Measurements from ENCODE around the gene LHFPL6.

LHFPL6 gene

GRCh38 chr13:39603424-39603947 is 493 bp upstream of the LHFPL6 start:
- Mint-ChIP-seq H3K4me1 (ENCODE audit: low read depth) (peaks cover 10% of the 10 kb centered on the region), H3K27me3 (ENCODE audit: low read depth) (peaks cover 57% of the 10 kb centered on the region), H3K27ac (no peak overlapping the region), H3K4me3 (peak overlapping the region; percentile 68), H3K9me3 (no peaks in the 10 kb centered on the region), H3K36me3 (ENCODE audit: low read depth) (no peaks in the 10 kb centered on the region)
- no peak for DNase-seq (ENCODE audit: low spot score)

- Mint-ChIP-seq H3K4me1 (ENCODE audit: low read depth) (peaks cover 10% of the 10 kb centered on the region), H3K36me3 (ENCODE audit: low read depth) (no peaks in the 10 kb centered on the region), H3K9me3 (no peaks in the 10 kb centered on the region), H3K27ac (no peak overlapping the region), H3K27me3 (ENCODE audit: low read depth) (peaks cover 54% of the 10 kb centered on the region), H3K4me3 (peak overlapping the region; percentile 72)
- peak; percentile 13 for DNase-seq (ENCODE audit: low spot score)
These were observed 748 bp downstream of the LHFPL6 start for GRCh38 chr13:39602277-39602613.

- peaks cover 10% of the 10 kb centered on the region for H3K4me1 Mint-ChIP-seq (ENCODE audit: low read depth)
- no peaks in the 10 kb centered on the region for H3K9me3 Mint-ChIP-seq
- no peak overlapping the region for H3K27ac Mint-ChIP-seq
- H3K27me3 Mint-ChIP-seq (ENCODE audit: low read depth), result peaks cover 54% of the 10 kb centered on the region
- H3K36me3 Mint-ChIP-seq (ENCODE audit: low read depth), result no peaks in the 10 kb centered on the region
- no peak for DNase-seq (ENCODE audit: low spot score)
- H3K4me3 Mint-ChIP-seq, result peak overlapping the region; percentile 72
These were observed 1.4 kb downstream of the LHFPL6 start for GRCh38 chr13:39601636-39602035.

- no peaks in the 10 kb centered on the region for H3K9me3 Mint-ChIP-seq
- H3K27ac Mint-ChIP-seq, result no peak overlapping the region
- no peak for DNase-seq (ENCODE audit: low spot score)
- H3K27me3 Mint-ChIP-seq (ENCODE audit: low read depth), result peaks cover 52% of the 10 kb centered on the region
- H3K36me3 Mint-ChIP-seq (ENCODE audit: low read depth), result no peaks in the 10 kb centered on the region
- peaks cover 10% of the 10 kb centered on the region for H3K4me1 Mint-ChIP-seq (ENCODE audit: low read depth)
- no peak overlapping the region for H3K4me3 Mint-ChIP-seq
These were observed 2.2 kb downstream of the LHFPL6 start for GRCh38 chr13:39600766-39601165.

GRCh38 chr13:39599842-39600241 is 3.2 kb downstream of the LHFPL6 start:
- peaks cover 10% of the 10 kb centered on the region for H3K4me1 Mint-ChIP-seq (ENCODE audit: low read depth)
- H3K36me3 Mint-ChIP-seq (ENCODE audit: low read depth), result no peaks in the 10 kb centered on the region
- H3K4me3 Mint-ChIP-seq, result no peak overlapping the region
- H3K27ac Mint-ChIP-seq, result no peak overlapping the region
- H3K27me3 Mint-ChIP-seq (ENCODE audit: low read depth), result peaks cover 46% of the 10 kb centered on the region
- DNase-seq (ENCODE audit: low spot score), result no peak
- no peaks in the 10 kb centered on the region for H3K9me3 Mint-ChIP-seq

GRCh38 chr13:39599012-39599411 is 4.0 kb downstream of the LHFPL6 start:
- Mint-ChIP-seq H3K27ac (no peak overlapping the region), H3K27me3 (ENCODE audit: low read depth) (peaks cover 38% of the 10 kb centered on the region), H3K9me3 (no peaks in the 10 kb centered on the region), H3K36me3 (ENCODE audit: low read depth) (no peaks in the 10 kb centered on the region), H3K4me3 (no peak overlapping the region), H3K4me1 (ENCODE audit: low read depth) (peaks cover 10% of the 10 kb centered on the region)
- DNase-seq (ENCODE audit: low spot score), result no peak

GRCh38 chr13:39597838-39598237 is 5.2 kb downstream of the LHFPL6 start:
- DNase-seq (ENCODE audit: low spot score), result no peak
- peaks cover 5% of the 10 kb centered on the region for H3K4me1 Mint-ChIP-seq (ENCODE audit: low read depth)
- H3K27ac Mint-ChIP-seq, result no peak overlapping the region
- H3K9me3 Mint-ChIP-seq, result no peaks in the 10 kb centered on the region
- H3K27me3 Mint-ChIP-seq (ENCODE audit: low read depth), result peaks cover 30% of the 10 kb centered on the region
- no peaks in the 10 kb centered on the region for H3K36me3 Mint-ChIP-seq (ENCODE audit: low read depth)
- H3K4me3 Mint-ChIP-seq, result no peak overlapping the region

GRCh38 chr13:39596685-39597084 is 6.3 kb downstream of the LHFPL6 start:
- Mint-ChIP-seq H3K4me3 (no peak overlapping the region), H3K27ac (no peak overlapping the region), H3K9me3 (no peaks in the 10 kb centered on the region), H3K27me3 (ENCODE audit: low read depth) (peaks cover 23% of the 10 kb centered on the region), H3K36me3 (ENCODE audit: low read depth) (no peaks in the 10 kb centered on the region), H3K4me1 (ENCODE audit: low read depth) (no peaks in the 10 kb centered on the region)
- DNase-seq (ENCODE audit: low spot score), result no peak

GRCh38 chr13:39596176-39596575 is 6.8 kb downstream of the LHFPL6 start:
- Mint-ChIP-seq H3K27me3 (ENCODE audit: low read depth) (peaks cover 18% of the 10 kb centered on the region), H3K27ac (no peak overlapping the region), H3K9me3 (no peaks in the 10 kb centered on the region), H3K4me3 (no peak overlapping the region), H3K36me3 (ENCODE audit: low read depth) (no peaks in the 10 kb centered on the region), H3K4me1 (ENCODE audit: low read depth) (no peaks in the 10 kb centered on the region)
- DNase-seq (ENCODE audit: low spot score), result no peak

- H3K9me3 Mint-ChIP-seq, result no peaks in the 10 kb centered on the region
- no peak overlapping the region for H3K4me3 Mint-ChIP-seq
- no peaks in the 10 kb centered on the region for H3K36me3 Mint-ChIP-seq (ENCODE audit: low read depth)
- no peaks in the 10 kb centered on the region for H3K4me1 Mint-ChIP-seq (ENCODE audit: low read depth)
- DNase-seq (ENCODE audit: low spot score), result no peak
- H3K27me3 Mint-ChIP-seq (ENCODE audit: low read depth), result no peaks in the 10 kb centered on the region
- H3K27ac Mint-ChIP-seq, result no peak overlapping the region
These were observed 12.4 kb downstream of the LHFPL6 start for GRCh38 chr13:39590466-39591036.

GRCh38 chr13:39588384-39588783 is 14.6 kb downstream of the LHFPL6 start:
- Mint-ChIP-seq H3K4me3 (no peak overlapping the region), H3K27ac (no peak overlapping the region), H3K9me3 (no peaks in the 10 kb centered on the region), H3K4me1 (ENCODE audit: low read depth) (no peaks in the 10 kb centered on the region), H3K27me3 (ENCODE audit: low read depth) (no peaks in the 10 kb centered on the region), H3K36me3 (ENCODE audit: low read depth) (no peaks in the 10 kb centered on the region)
- no peak for DNase-seq (ENCODE audit: low spot score)

- H3K4me3 Mint-ChIP-seq, result no peak overlapping the region
- H3K27ac Mint-ChIP-seq, result no peak overlapping the region
- H3K4me1 Mint-ChIP-seq (ENCODE audit: low read depth), result no peaks in the 10 kb centered on the region
- H3K27me3 Mint-ChIP-seq (ENCODE audit: low read depth), result no peaks in the 10 kb centered on the region
- no peaks in the 10 kb centered on the region for H3K36me3 Mint-ChIP-seq (ENCODE audit: low read depth)
- no peak for DNase-seq (ENCODE audit: low spot score)
- no peaks in the 10 kb centered on the region for H3K9me3 Mint-ChIP-seq
These were observed 15.1 kb downstream of the LHFPL6 start for GRCh38 chr13:39587939-39588338.

GRCh38 chr13:39586958-39587605 is 15.9 kb downstream of the LHFPL6 start:
- H3K4me1 Mint-ChIP-seq (ENCODE audit: low read depth), result no peaks in the 10 kb centered on the region
- no peak overlapping the region for H3K27ac Mint-ChIP-seq
- no peaks in the 10 kb centered on the region for H3K27me3 Mint-ChIP-seq (ENCODE audit: low read depth)
- H3K4me3 Mint-ChIP-seq, result no peak overlapping the region
- H3K9me3 Mint-ChIP-seq, result no peaks in the 10 kb centered on the region
- no peaks in the 10 kb centered on the region for H3K36me3 Mint-ChIP-seq (ENCODE audit: low read depth)
- DNase-seq (ENCODE audit: low spot score), result no peak

GRCh38 chr13:39586151-39586550 is 16.8 kb downstream of the LHFPL6 start:
- no peaks in the 10 kb centered on the region for H3K9me3 Mint-ChIP-seq

GRCh38 chr13:39585219-39585618 is 17.8 kb downstream of the LHFPL6 start:
- no peak overlapping the region for H3K4me3 Mint-ChIP-seq
- H3K36me3 Mint-ChIP-seq (ENCODE audit: low read depth), result no peaks in the 10 kb centered on the region
- H3K9me3 Mint-ChIP-seq, result no peaks in the 10 kb centered on the region
- DNase-seq (ENCODE audit: low spot score), result no peak
- no peaks in the 10 kb centered on the region for H3K4me1 Mint-ChIP-seq (ENCODE audit: low read depth)
- H3K27ac Mint-ChIP-seq, result no peak overlapping the region
- H3K27me3 Mint-ChIP-seq (ENCODE audit: low read depth), result no peaks in the 10 kb centered on the region

More at GRCh38 chr13:39586151-39586550, 16.8 kb downstream of the LHFPL6 start:
- DNase-seq (ENCODE audit: low spot score), result no peak
- no peaks in the 10 kb centered on the region for H3K4me1 Mint-ChIP-seq (ENCODE audit: low read depth)
- no peak overlapping the region for H3K27ac Mint-ChIP-seq
- no peaks in the 10 kb centered on the region for H3K36me3 Mint-ChIP-seq (ENCODE audit: low read depth)
- no peak overlapping the region for H3K4me3 Mint-ChIP-seq
- no peaks in the 10 kb centered on the region for H3K27me3 Mint-ChIP-seq (ENCODE audit: low read depth)

All from T-helper 2 cell treated with Interferon-gamma antibody and Interleukin-4, amounts not matched to agents 5 μg/mL and 100 μg/mL, for 36 hours (primary cell).